Upper lobe of right lung (tissue), 1 donor: Measurements from ENCODE around the gene MON1A. TPM values are rescaled to one million over a fixed set of nuclear protein-coding genes. Genes with fewer than 3 reads are reported as not detected.
"Not testable (repeated sequence)": the region's sequence is repeated elsewhere in the genome, so short reads cannot be mapped to it uniquely, and the experiment has no call there.

Experiments used
- ATAC-seq: fragments of 200-7000 bp; cut with Tn5 transposase; one replicate; pipeline ENCODE4 v1.9.1; 2020; ENCODE audit warnings: mild to moderate bottlenecking, moderate library complexity
- DNase-seq: peaks from one replicate; pipeline ENCODE4 v3.0.0-alpha.2; 2020
- H3K27ac ChIP-seq: fragments of 200-600 bp; one replicate; pipeline ENCODE4 v1.8.0; 2022
- H3K27me3 ChIP-seq: fragments of 200-600 bp; one replicate; pipeline ENCODE4 v1.8.0; 2022; ENCODE audit warnings: mild to moderate bottlenecking
- H3K36me3 ChIP-seq: fragments of 200-600 bp; one replicate; pipeline ENCODE4 v1.8.0; 2022
- H3K4me1 ChIP-seq: fragments of 200-600 bp; one replicate; pipeline ENCODE4 v1.8.0; 2022
- H3K4me3 ChIP-seq: fragments of 200-600 bp; one replicate; pipeline ENCODE4 v1.8.0; 2022; ENCODE audit warnings: mild to moderate bottlenecking
- H3K9me3 ChIP-seq: fragments of 200-600 bp; one replicate; pipeline ENCODE4 v1.8.0; 2022
- intact Hi-C: fragments of 100-400 bp; cut with DNase I; formaldehyde crosslinking; loops from one replicate; pipeline ENCODE4 v1.11.0; 2022
- total RNA-seq: library from RNA; stranded (reverse); fragmentation: NEBNext Ultra II Directional; extraction: Animal tissue kit (Norgen Biotek cat#: 25700); gene quantifications from one replicate; pipeline ENCODE4 v1.2.1, GENCODE V29; 2021
- TF ChIP-seq, protein P1 (sequence below): fragments of 200-600 bp; IDR thresholded peaks from one replicate; pipeline ENCODE4 v1.8.0; 2022; ENCODE audit warnings: antibody characterized with exemption
- donor health status: DM: no; HTN: yes; CAD: no; lungs with severe emphysema.

MON1A gene
- total RNA-seq, 1 donor from 2014 or later = 10.2 TPM

DNA sequence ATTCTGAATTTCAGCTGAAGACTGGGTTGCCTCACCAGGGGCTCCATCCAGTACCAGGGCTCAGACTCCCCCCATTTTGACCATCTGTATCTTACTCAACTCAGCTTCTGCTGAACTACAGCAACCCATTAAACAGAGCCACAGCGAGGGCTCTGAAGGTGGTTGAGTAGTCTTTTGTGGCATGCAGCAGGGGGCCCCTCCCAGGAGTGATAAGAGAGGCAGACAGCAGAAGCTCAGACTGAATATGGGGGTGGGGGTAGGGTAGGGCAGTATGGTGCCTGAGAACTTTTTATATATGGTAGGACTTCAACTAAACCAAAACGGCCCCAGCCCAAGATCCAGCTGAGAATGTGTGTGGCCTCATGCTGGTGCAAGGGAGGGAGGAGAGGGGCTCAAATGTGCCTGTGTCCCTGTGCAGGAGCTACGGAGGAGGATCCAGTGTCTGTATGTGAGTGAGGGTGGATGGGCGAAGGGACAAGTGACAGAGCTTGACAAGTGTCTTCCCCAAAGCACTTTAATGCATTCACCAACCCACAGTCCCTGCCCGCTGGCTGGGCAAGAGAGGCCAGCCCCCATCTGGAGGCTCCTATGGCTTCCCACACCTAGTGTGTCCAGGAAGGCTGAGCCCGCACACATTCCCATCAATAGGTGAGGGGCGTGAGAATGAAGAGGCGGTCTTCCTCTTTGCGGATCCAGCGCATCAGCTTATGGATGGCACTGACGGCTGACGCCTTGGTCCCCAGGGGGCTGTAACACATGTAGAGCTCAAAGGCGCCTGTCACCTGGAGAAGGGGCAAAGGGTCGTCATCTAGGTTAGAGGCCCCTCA, 21.0 kb downstream of the MON1A start:
- H3K27ac ChIP-seq = no peak overlapping the region
- H3K4me1 ChIP-seq = peaks cover 17% of the 10 kb centered on the region
- H3K4me3 ChIP-seq = no peak overlapping the region
- DNase-seq = no peak
- no peak for ATAC-seq
- no peaks in the 10 kb centered on the region for H3K27me3 ChIP-seq
- intact Hi-C loops = no loop called here
- no peaks in the 10 kb centered on the region for H3K9me3 ChIP-seq
- peaks cover 35% of the 10 kb centered on the region for H3K36me3 ChIP-seq
- TF ChIP-seq, protein P1, sequence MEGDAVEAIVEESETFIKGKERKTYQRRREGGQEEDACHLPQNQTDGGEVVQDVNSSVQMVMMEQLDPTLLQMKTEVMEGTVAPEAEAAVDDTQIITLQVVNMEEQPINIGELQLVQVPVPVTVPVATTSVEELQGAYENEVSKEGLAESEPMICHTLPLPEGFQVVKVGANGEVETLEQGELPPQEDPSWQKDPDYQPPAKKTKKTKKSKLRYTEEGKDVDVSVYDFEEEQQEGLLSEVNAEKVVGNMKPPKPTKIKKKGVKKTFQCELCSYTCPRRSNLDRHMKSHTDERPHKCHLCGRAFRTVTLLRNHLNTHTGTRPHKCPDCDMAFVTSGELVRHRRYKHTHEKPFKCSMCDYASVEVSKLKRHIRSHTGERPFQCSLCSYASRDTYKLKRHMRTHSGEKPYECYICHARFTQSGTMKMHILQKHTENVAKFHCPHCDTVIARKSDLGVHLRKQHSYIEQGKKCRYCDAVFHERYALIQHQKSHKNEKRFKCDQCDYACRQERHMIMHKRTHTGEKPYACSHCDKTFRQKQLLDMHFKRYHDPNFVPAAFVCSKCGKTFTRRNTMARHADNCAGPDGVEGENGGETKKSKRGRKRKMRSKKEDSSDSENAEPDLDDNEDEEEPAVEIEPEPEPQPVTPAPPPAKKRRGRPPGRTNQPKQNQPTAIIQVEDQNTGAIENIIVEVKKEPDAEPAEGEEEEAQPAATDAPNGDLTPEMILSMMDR = no peak

DNA sequence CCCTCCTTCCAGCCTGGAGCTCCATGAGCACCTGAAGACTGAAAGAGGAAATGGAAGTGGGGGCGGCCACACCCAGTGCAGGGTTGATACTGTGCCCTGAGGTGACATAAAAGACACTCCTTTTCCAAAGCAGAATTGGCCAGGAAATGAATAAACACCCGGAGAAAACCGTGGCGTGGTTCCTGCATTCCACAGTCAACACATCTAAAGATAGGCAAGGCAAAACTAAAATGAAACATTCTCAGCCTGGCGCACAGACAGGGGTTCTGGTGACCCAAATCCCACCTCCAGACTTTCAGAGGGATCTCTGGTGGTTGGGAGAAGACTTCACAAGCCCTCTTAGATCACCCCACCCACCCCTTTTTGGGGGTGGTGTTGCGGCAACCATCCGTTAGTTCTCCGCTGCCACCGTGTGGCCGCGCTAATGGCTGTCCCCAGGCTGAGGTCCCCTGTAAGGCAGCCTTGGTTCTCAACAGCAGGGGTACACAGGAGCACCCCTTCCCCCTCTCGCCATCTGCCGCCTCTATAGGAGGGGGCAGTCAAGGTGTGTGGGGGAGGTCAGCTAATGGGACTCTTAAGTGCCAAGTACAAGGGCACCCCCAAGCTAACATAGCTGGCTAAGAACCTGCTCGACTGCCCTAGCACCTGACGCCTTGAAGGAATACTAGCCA, 23.4 kb downstream of the MON1A start:
- TF ChIP-seq, protein P1 = peak; percentile 71
- intact Hi-C loops = no loop called here
- Histone ChIP-seq H3K9me3 (no peaks in the 10 kb centered on the region), H3K27ac (peak overlapping the region; percentile 75), H3K36me3 (peaks cover 23% of the 10 kb centered on the region), H3K27me3 (no peaks in the 10 kb centered on the region), H3K4me3 (peak overlapping the region; percentile 20), H3K4me1 (peaks cover 32% of the 10 kb centered on the region)
- DNase-seq (peak; percentile 81), ATAC-seq (peak; percentile 57)

DNA sequence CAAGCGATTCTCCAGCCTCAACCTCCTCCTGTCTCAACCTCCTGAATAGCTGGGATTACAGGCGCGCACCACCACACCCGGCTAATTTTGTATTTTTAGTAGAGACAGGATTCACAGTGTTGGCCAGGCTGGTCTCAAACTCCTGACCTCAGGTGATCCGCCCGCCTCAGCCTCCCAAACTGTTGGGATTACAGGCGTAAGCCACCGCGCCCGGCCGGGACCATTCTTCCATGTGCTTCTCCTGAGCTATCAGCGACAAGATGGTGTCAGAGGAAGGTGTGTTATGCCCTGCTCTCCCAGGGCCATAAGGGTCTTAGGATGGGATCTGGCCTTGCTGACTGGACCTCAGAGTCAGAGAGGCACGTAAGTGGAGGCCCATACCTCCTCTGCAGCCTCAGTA, 25.2 kb downstream of the MON1A start:
- H3K27me3 ChIP-seq, H3K36me3 ChIP-seq, H3K27ac ChIP-seq, H3K9me3 ChIP-seq, intact Hi-C loops, DNase-seq, ATAC-seq: not testable (repeated sequence)
- peak overlapping the region; percentile 45 for H3K4me3 ChIP-seq
- peaks cover 44% of the 10 kb centered on the region for H3K4me1 ChIP-seq

DNA sequence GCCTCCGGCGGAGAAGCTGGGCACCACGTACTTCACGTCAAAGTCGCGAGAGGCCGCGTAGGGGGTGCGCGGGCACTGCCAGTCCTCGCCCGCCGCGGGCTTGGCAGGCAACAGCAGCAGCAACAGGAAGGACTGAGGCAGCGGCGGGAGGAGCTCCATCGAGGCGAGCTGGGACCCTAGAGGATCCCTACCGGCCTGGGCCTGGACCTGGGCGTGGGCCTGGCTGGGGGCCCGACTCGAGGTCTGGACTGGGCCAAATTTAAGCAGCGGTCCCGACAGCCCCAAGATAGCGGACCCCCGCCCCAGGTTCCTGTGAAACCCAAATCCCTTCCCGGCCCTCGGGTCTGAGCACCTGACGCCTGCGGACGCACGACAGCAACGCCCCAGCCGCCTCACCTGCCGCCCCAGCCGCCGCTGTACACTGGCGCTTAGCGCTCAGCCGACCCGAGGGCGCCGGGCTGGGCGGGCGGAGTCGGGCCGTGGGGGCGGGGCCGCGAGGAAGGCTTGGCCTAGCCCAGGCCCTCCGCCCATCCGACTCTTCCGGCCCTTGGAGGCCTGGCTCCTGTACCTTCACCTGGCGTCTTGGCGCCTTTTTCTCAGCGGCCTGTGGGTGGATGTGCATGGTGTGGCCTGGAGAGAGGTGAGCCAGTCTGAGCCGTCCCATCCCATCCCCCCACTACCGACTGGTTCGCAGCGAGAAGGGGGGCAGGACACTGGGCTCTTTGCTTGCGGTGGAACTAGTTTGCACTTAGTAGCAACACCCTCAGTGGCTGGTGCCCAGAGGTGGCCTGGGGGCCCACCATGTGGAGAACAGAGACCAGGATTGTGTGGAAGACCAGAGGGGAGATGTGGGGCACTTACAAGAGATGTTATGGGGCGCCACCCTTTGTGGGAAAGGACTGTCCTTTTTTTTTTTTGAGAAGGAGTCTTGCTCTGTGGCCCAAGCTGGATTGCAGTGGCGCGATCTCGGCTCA, 25.9 kb downstream of the MON1A start, which contains the start of gene MST1R:
Gene MST1R (minus strand): TSS at position 423 of the 974 bp plus-strand sequence. CDS start 264 bp downstream, at position 159.
- Histone ChIP-seq H3K27me3 (no peaks in the 10 kb centered on the region), H3K27ac (peak within 1 kb of the TSS; percentile 67), H3K9me3 (no peaks in the 10 kb centered on the region), H3K36me3 (peaks cover under 1% of the 10 kb centered on the region), H3K4me3 (peak within 1 kb of the TSS; percentile 45), H3K4me1 (peaks cover 44% of the 10 kb centered on the region)
- ATAC-seq (peak; percentile 89), DNase-seq (peak; percentile 95)
- TF ChIP-seq, protein P1 = no peak
- intact Hi-C loops = no loop called here

DNA sequence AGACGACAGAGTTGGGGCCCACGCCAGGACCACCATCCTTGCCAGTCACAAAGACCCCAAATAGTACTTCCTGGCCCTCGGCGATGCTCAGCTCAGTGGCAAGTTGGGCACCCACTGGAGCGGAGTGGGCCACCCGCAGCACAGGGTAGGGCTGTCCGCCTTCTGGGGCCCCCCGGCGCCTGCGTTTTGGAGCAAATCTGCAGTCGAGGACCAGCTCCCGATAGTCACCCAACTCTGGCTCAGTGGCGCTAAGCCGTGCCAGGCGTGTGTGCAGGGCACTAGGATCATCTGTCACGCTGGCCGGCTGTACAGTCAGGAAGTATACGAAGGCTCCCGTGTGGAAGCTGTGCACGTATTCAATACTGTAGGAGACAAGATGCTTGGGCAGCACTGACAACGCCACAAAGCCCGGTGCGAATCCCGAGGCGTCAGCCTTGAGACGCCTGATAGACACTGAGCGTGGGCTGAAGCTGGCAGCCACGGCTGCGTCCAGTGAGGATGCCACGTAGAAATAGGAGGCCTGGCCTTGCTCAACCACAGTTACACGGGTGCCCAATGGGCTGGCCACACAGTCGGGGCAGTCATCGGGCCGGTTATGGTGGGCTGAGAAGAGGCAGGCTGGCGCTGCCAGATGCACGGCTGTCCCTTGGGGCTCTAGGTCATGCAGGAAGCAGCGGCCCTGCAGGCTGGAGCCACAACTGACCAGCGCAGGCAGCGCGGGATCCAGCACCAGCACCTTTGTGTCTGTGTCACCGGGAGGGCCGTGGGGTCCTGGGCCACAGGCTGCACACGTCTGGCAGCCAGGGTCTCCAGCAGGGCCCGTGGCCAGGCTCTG, 26.9 kb downstream of the MON1A start:
- intact Hi-C loops = no loop called here

More for the DNA sequence above, 26.9 kb downstream of the MON1A start:
- Histone ChIP-seq H3K27ac (peak overlapping the region; percentile 67), H3K36me3 (no peaks in the 10 kb centered on the region), H3K9me3 (no peaks in the 10 kb centered on the region), H3K27me3 (no peaks in the 10 kb centered on the region), H3K4me3 (peak overlapping the region; percentile 45), H3K4me1 (peaks cover 44% of the 10 kb centered on the region)
- DNase-seq (peak; percentile 69), ATAC-seq (no peak)
- TF ChIP-seq, protein P1 = no peak
